ENCODE measurements around the gene NID2.

DNA sequence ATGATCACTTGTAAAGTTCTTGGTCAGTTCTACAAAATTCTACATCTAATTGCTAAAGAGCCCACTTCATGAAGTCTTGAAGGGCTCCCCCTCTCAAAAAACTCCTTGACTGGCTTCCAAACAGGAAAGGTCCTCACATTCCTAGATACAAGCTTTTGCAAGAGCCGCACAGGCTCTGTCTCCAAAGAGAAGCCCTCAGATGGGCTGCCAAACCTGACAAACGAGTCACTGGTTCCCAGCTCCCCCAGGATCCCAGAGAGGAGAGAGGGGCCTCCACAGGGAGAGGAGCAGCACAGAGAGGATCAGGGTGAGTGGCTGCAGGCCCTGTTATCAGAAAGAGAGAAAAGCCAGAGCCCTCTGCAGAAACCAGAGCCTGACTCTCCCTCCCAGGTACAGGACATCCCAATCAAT lies 5.8 kb downstream of the NID2 start:
- TF ChIP-seq POLR2AphosphoS5 (IDR thresholded peaks at IDR 0.05; ENCODE audit: borderline replicate concordance, low read depth, low read length) (no peak), EZH2 (IDR thresholded peaks at IDR 0.05) (no peak)
